K562 (cell line): ENCODE data around the gene ATP5MG. TPM values are rescaled to one million over a fixed set of nuclear protein-coding genes. Genes with fewer than 3 reads are reported as not detected.
A peak's percentile ranks its signal among the peaks of the same experiment; 100 is the strongest.

Experiments
- CSDE1 ChIP-seq, 2 experiments: fragments of 450-650 bp; IDR thresholded peaks; 2 replicates each; pipeline ENCODE4 v1.6.1; 2016; ENCODE audit warnings: mild to moderate bottlenecking in 1 of 2
- ETV1 ChIP-seq: fragments of 450-650 bp; conservative IDR thresholded peaks from 2 replicates; pipeline ENCODE4 v1.6.1; 2016; ENCODE audit warnings: missing genetic modification characterization, control low read depth, low read depth, missing compliant biosample characterization
- HDAC8 ChIP-seq: fragments of 450-650 bp; IDR thresholded peaks from 2 replicates; pipeline ENCODE4 v1.6.1; 2016; ENCODE audit warnings: mild to moderate bottlenecking, missing genetic modification characterization, moderate library complexity, missing compliant biosample characterization
- JUND ChIP-seq, 2 experiments: IDR thresholded peaks; 2 replicates in 1 of 2; 3 replicates in 1 of 2; pipeline ENCODE4 v1.6.1; 2011; ENCODE audit warnings: borderline replicate concordance in 2 of 2, low read depth in 2 of 2, low read length in 2 of 2, improper control_type of control experiment in 1 of 2, missing biosample characterization in 1 of 2, missing genetic modification characterization in 1 of 2, missing genetic modification reagents in 1 of 2
- NCOA2 ChIP-seq, 2 experiments: fragments of 450-650 bp; IDR thresholded peaks; 2 replicates each; pipeline ENCODE4 v1.6.1; 2018; ENCODE audit warnings: mild to moderate bottlenecking in 2 of 2, moderate library complexity in 1 of 2; ENCODE audit not compliant: partially characterized antibody in 2 of 2
- NCOA6 ChIP-seq: fragments of 450-650 bp; IDR thresholded peaks from 2 replicates; pipeline ENCODE4 v1.6.1; 2017; ENCODE audit warnings: mild to moderate bottlenecking
- ZNF318 ChIP-seq, 2 experiments: fragments of 450-650 bp; IDR thresholded peaks; 2 replicates each; pipeline ENCODE4 v1.6.1; 2016; ENCODE audit warnings: mild to moderate bottlenecking in 2 of 2, borderline replicate concordance in 1 of 2, low read depth in 1 of 2, moderate library complexity in 1 of 2
- polyA plus RNA-seq, 8 experiments: library from polyadenylated mRNA; depleted of rRNA in 4 of 8; stranded (reverse) in 5 of 8; unstranded in 3 of 8; fragments of >200 nt; fragmentation: Nextera tagmentation in 2 of 8; fragmentation: Illumina TruSeq in 1 of 8; extraction: Ambion mirVana in 2 of 8; extraction: Trizol in 1 of 8; gene quantifications; 2 replicates each; pipeline versions ENCODE4 v1.2.1 to v1.2.3, GENCODE V29; 2011 to 2014; ENCODE audit warnings: inconsistent platforms in 1 of 8, missing spikeins in 1 of 8
- total RNA-seq, 7 experiments: library from RNA; depleted of rRNA in 6 of 7; stranded (reverse); fragments of >200 nt in 6 of 7; fragmentation: Illumina TruSeq in 2 of 7; extraction: Trizol in 2 of 7; gene quantifications; 2 replicates each; pipeline versions ENCODE4 v1.2.1 to v1.2.3, GENCODE V29; 2011 to 2021; ENCODE audit warnings: low replicate concordance in 1 of 7
- TF ChIP-seq, protein P1 (sequence below): fragments of 250-450 bp; sonication (Bioruptor Pico); IDR thresholded peaks from 2 replicates; pipeline ENCODE4 v1.4.0; 2020; ENCODE audit warnings: mild to moderate bottlenecking

Gene ATP5MG
- total and polyA plus RNA-seq, 9 of the 15 experiments (the other 6 are each of a cell fraction or from before 2014, with no cell fraction given): 301 to 2,138 (median 434) TPM

DNA sequence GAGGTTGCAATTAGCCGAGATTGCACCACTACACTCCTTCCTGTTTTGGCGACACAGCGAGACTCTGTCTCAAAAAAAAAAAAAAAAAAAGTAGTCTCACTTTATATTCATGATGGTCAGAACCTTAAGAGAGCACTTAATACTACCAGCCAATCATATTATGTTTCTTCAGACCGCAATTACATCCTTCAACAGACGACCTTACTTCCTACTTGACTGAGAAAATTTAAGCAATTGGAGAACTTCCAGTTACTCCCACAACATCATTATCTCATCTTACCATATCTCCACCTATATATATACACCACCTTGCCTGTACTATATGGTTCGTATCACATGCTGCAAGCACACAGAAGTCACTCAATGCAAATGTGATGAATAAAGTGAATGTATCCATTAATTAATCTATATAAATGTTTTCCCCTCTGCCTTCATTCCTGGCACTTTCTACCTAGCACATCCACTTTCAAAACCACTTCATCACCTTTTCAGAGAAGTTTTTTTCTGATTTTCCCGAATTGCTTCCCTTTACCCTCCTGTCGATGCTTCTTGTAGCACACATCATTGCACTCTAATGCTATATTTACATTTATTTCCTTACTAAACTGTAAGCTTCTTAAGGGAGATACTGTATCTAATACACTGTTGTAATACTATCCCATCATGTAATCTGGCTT is 13.8 kb downstream of the ATP5MG start (continued):
- peak in 1 of 2 experiments; percentile 77 for TF ChIP-seq NCOA2 (IDR thresholded peaks at IDR 0.05; ENCODE audit: partially characterized antibody in 2 of 2)
- TF ChIP-seq HDAC8 (tag): no peak
- no peak for TF ChIP-seq ZNF318 (IDR thresholded peaks at IDR 0.05; ENCODE audit: borderline replicate concordance in 1 of 2, low read depth in 1 of 2)
- 0 out of 2 replicates have a peak, but pooled peaks have one; percentile 17 for TF ChIP-seq JUND (IDR thresholded peaks at IDR 0.05; ENCODE audit: borderline replicate concordance, low read depth, low read length)
- TF ChIP-seq JUND (tag; IDR thresholded peaks at IDR 0.05; ENCODE audit: borderline replicate concordance, low read depth, low read length): no peak
- 0 out of 2 replicates have a peak, but pooled peaks have one; percentile 10 for TF ChIP-seq ETV1
- TF ChIP-seq, protein P1, sequence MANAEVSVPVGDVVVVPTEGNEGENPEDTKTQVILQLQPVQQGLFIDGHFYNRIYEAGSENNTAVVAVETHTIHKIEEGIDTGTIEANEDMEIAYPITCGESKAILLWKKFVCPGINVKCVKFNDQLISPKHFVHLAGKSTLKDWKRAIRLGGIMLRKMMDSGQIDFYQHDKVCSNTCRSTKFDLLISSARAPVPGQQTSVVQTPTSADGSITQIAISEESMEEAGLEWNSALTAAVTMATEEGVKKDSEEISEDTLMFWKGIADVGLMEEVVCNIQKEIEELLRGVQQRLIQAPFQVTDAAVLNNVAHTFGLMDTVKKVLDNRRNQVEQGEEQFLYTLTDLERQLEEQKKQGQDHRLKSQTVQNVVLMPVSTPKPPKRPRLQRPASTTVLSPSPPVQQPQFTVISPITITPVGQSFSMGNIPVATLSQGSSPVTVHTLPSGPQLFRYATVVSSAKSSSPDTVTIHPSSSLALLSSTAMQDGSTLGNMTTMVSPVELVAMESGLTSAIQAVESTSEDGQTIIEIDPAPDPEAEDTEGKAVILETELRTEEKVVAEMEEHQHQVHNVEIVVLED (CRISPR knock-in tag): no peak
- TF ChIP-seq NCOA6: no peak
- TF ChIP-seq CSDE1 (IDR thresholded peaks at IDR 0.05): 0 out of 4 replicates have a peak, but pooled peaks of 1 of the 2 experiments have one; percentile 10
